Gastroesophageal sphincter (tissue), 4 donors: ENCODE data around the gene MAN1A1. TPM values are rescaled to one million over a fixed set of nuclear protein-coding genes. Genes with fewer than 3 reads are reported as not detected.

Experiments used
- ATAC-seq: fragments of 150-250 bp; one replicate; pipeline ENCODE4 v1.9.1; 2016; ENCODE audit warnings: mild to moderate bottlenecking, moderate library complexity
- H3K27ac ChIP-seq, 4 donors: fragments of 200-600 bp; sonication (generic) in 3 of 4; 1 replicate in 3 of 4; 2 replicates in 1 of 4; pipeline ENCODE4 v1.5.1; 2016 to 2019
- H3K27me3 ChIP-seq: fragments of 200-600 bp; sonication (generic); one replicate; pipeline ENCODE4 v1.5.1; 2019
- H3K36me3 ChIP-seq, 2 donors: fragments of 200-600 bp; sonication (generic); one replicate each; pipeline ENCODE4 v1.5.1; 2019; ENCODE audit warnings: control low read depth in 1 of 2
- H3K4me1 ChIP-seq, 3 donors: fragments of 200-600 bp; sonication (generic); 1 replicate in 2 of 3; 2 replicates in 1 of 3; pipeline ENCODE4 v1.5.1; 2016 to 2019; ENCODE audit warnings: control low read depth in 2 of 3
- H3K4me3 ChIP-seq, 2 donors: fragments of 200-600 bp; sonication (generic); one replicate each; pipeline ENCODE4 v1.5.1; 2019; ENCODE audit warnings: mild to moderate bottlenecking in 1 of 2, moderate library complexity in 1 of 2
- H3K9me3 ChIP-seq, 3 donors: fragments of 200-600 bp; sonication (generic); one replicate each; pipeline ENCODE4 v1.5.1; 2017 to 2019; ENCODE audit warnings: control low read depth in 2 of 3
- EP300 ChIP-seq: sonication (generic); formaldehyde crosslinking; IDR thresholded peaks from one replicate; pipeline ENCODE4 v1.6.1; 2017; ENCODE audit warnings: antibody characterized with exemption, mild to moderate bottlenecking
- POLR2A ChIP-seq, 2 donors: fragments of 450-650 bp; IDR thresholded peaks; one replicate each; pipeline ENCODE4 v1.6.1; 2017; ENCODE audit warnings: antibody characterized with exemption in 2 of 2, mild to moderate bottlenecking in 2 of 2, moderate library complexity in 1 of 2
- POLR2AphosphoS5 ChIP-seq: sonication (generic); formaldehyde crosslinking; IDR thresholded peaks from one replicate; pipeline ENCODE4 v1.6.1; 2017; ENCODE audit warnings: antibody characterized with exemption
- WGBS, 2 donors: methylation state at CpG; one replicate each; pipeline ENCODE4 v1.1.5; 2018; ENCODE audit warnings: low coverage in 1 of 2; 5-methylcytosine and 5-hydroxymethylcytosine counted together
- total RNA-seq, 4 donors: library from RNA; depleted of rRNA; stranded (reverse); fragments of >200 nt; gene quantifications; one replicate each; pipeline ENCODE4 v1.1.0, GENCODE V29; 2016
- TF ChIP-seq, protein P1 (sequence below), 4 experiments: fragments of 200-600 bp in 2 of 4; fragments of 450-650 bp in 2 of 4; sonication (generic) in 1 of 4; IDR thresholded peaks; one replicate each; pipeline ENCODE4 v1.5.1; 2017 to 2019; ENCODE audit warnings: antibody characterized with exemption in 4 of 4, mild to moderate bottlenecking in 2 of 4, moderate library complexity in 2 of 4

MAN1A1 gene
- total RNA-seq, 4 donors from 2014 or later: 73.3 to 177 (median 110) TPM

DNA sequence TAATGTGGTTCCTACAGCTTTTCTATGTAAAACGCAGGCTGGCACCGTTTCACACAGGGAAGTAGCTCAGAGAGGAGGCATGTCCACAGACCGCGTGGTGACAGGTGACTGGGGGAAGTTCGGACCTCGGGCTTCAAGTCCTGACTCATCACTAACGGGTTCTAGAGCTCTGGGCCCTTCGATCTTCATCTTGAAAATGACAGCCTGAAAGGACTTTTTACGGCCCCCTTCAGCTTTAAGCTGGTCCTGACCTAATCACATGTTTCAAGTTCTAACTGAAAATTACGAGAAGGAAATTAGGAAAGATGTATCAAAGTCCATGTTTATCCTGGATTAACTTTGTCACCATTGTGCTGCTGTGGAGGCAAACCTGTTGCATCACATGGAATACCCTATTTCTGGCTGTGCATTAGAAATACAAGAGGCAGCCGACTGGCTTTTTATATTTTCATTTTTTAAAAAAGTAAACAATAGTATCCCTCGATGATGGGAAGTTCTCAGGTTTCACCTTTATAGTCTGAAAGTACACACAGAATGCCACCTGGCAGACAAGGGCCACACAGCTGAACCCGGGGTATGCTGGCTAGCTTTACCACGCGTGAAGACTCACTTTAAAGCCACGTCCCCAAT lies 2.0 kb downstream of the MAN1A1 start:
- ATAC-seq: no peak
- TF ChIP-seq POLR2A (IDR thresholded peaks at IDR 0.05): no peak
- TF ChIP-seq POLR2AphosphoS5: no peak
- TF ChIP-seq EP300: no peak
- TF ChIP-seq, protein P1, sequence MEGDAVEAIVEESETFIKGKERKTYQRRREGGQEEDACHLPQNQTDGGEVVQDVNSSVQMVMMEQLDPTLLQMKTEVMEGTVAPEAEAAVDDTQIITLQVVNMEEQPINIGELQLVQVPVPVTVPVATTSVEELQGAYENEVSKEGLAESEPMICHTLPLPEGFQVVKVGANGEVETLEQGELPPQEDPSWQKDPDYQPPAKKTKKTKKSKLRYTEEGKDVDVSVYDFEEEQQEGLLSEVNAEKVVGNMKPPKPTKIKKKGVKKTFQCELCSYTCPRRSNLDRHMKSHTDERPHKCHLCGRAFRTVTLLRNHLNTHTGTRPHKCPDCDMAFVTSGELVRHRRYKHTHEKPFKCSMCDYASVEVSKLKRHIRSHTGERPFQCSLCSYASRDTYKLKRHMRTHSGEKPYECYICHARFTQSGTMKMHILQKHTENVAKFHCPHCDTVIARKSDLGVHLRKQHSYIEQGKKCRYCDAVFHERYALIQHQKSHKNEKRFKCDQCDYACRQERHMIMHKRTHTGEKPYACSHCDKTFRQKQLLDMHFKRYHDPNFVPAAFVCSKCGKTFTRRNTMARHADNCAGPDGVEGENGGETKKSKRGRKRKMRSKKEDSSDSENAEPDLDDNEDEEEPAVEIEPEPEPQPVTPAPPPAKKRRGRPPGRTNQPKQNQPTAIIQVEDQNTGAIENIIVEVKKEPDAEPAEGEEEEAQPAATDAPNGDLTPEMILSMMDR (IDR thresholded peaks at IDR 0.05): no peak
- Histone ChIP-seq H3K9me3 (no peaks in the 10 kb centered on the region), H3K4me1 (peaks cover 0 to 62% (median 7%) of the 10 kb centered on the region in 3 donors), H3K4me3 (peak overlapping the region; percentile 81 to 96), H3K27ac (peak overlapping the region; percentile 96 to 98 (median 98)), H3K27me3 (no peaks in the 10 kb centered on the region), H3K36me3 (no peaks in the 10 kb centered on the region)
- WGBS, 2 donors: 7 to 8% methylated on average over 7 to 14 of the region's 16 CpGs

DNA sequence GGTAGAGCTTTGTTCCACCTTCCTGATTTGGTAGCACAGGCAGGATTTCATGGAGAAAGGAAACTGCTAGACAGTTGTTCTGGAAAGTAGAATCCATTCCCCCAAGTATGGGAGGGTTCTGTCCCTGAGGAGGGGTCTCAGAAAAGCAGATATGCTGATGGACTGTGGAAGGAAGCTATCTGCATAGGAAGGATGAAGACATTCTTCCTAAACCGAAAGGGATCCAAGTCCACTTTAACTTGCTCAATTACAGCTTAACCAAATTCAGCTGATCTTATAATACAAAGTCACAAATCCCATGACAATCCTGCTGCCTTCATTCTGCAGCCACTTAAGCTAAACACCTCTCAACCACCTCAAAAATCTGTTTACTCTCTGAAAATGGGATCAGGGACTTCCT lies 2.6 kb downstream of the MAN1A1 start:
- no peak for ATAC-seq
- TF ChIP-seq, protein P1 (IDR thresholded peaks at IDR 0.05): no peak
- TF ChIP-seq POLR2AphosphoS5 (no peak), EP300 (no peak), POLR2A (IDR thresholded peaks at IDR 0.05) (no peak)
- Histone ChIP-seq H3K27ac (peak overlapping the region; percentile 31 to 98 (median 96)), H3K9me3 (no peaks in the 10 kb centered on the region), H3K36me3 (no peaks in the 10 kb centered on the region), H3K27me3 (no peaks in the 10 kb centered on the region), H3K4me1 (peaks cover 0 to 66% (median 7%) of the 10 kb centered on the region in 3 donors), H3K4me3 (peak overlapping the region; percentile 81 to 96)
- WGBS, 2 donors: 20 to 22% methylated on average over 1 of the region's 1 CpG

DNA sequence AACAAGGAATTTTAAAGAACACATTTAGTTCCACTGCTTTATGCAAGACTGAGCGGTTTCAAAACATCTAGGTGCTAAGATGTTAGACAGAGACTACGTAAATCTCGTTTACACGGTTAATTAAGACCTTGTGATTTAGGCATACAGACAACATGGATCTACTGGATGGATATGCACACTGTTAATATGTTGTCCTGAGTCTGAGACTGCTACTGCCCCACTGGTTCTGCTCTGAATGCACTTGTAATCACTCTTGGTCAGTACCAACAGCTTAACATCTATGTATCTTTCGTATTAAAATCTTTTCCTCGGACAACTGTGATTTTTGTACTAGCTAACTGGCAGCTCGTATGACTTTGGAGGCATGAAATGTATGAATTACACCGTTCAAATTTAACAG lies 3.1 kb downstream of the MAN1A1 start:
- peaks cover 0 to 67% (median 7%) of the 10 kb centered on the region in 3 donors for H3K4me1 ChIP-seq
- H3K4me3 ChIP-seq: peak overlapping the region; percentile 81 to 96
- WGBS, 2 donors: 33 to 41% methylated on average over 4 to 8 of the region's 8 CpGs
- TF ChIP-seq POLR2A (IDR thresholded peaks at IDR 0.05): no peak
- TF ChIP-seq, protein P1 (IDR thresholded peaks at IDR 0.05): no peak
- no peak for TF ChIP-seq EP300
- H3K9me3 ChIP-seq: no peaks in the 10 kb centered on the region
- H3K36me3 ChIP-seq: no peaks in the 10 kb centered on the region
- H3K27ac ChIP-seq: peak overlapping the region; percentile 31 to 98 (median 96)
- no peak for ATAC-seq
- no peaks in the 10 kb centered on the region for H3K27me3 ChIP-seq

DNA sequence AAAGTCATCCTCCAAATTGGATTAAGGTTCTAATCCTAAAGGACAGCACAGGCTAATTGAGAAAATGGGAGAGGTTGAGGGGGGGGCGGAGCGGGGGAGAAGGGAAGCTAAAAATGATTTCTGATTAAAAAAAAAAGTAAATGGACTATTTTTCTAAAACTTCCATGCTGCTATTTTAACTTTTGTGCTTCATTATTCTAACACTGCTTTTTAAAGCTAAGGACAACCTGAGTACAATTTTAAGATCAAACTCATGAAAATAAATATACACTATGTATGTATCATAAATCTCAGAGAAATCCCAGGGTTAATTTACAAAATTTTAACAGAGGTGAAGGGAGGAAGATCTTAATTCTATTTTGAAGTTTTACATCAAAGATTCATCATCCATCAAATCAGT lies 4.4 kb downstream of the MAN1A1 start:
- peak overlapping the region in 2 of 4 donors; percentile 25 to 98 for H3K27ac ChIP-seq
- no peak for ATAC-seq
- no peaks in the 10 kb centered on the region for H3K9me3 ChIP-seq
- TF ChIP-seq EP300 (no peak), POLR2A (IDR thresholded peaks at IDR 0.05) (no peak), POLR2AphosphoS5 (no peak)
- TF ChIP-seq, protein P1 (IDR thresholded peaks at IDR 0.05): no peak
- WGBS, 2 donors: 10% methylated on average over 2 of the region's 2 CpGs; no CpG with 5 or more reads in 1 of the 2 donors
- H3K4me3 ChIP-seq: peak overlapping the region in 1 of 2 donors; percentile 96
- H3K27me3 ChIP-seq: no peaks in the 10 kb centered on the region
- no peaks in the 10 kb centered on the region for H3K36me3 ChIP-seq
- peaks cover 0 to 72% (median 7%) of the 10 kb centered on the region in 3 donors for H3K4me1 ChIP-seq

DNA sequence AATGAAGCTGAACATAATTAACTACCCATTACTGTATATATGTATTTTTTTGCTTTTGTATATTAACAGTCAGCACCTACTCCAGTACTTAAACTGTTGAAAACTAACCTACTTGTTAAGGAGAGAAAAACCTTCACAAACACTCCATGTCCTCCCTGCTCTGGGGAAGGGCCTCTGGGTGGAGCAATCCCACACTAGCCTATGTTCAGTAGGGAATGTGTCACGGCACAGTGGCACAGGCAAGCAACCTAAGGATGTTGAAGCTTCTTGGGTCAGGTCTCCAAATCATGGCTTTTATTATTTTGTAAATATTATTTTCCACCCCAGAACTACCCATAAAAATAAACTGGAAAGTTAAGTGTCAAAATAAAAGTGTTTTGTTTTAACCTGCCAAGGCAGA lies 5.3 kb downstream of the MAN1A1 start:
- 10 to 17% methylated on average over 1 of the region's 1 CpG for WGBS, 2 donors
- peak overlapping the region in 1 of 2 donors; percentile 96 for H3K4me3 ChIP-seq

More for the DNA sequence above, 5.3 kb downstream of the MAN1A1 start:
- no peak for ATAC-seq
- TF ChIP-seq POLR2A (IDR thresholded peaks at IDR 0.05): no peak
- TF ChIP-seq, protein P1 (IDR thresholded peaks at IDR 0.05): peak in 1 of 4 experiments; percentile 20
- no peak for TF ChIP-seq EP300
- no peaks in the 10 kb centered on the region for H3K36me3 ChIP-seq
- no peaks in the 10 kb centered on the region for H3K27me3 ChIP-seq
- H3K27ac ChIP-seq: peak overlapping the region in 1 of 4 donors; percentile 21
- peaks cover 0 to 80% (median 7%) of the 10 kb centered on the region in 3 donors for H3K4me1 ChIP-seq
- H3K9me3 ChIP-seq: no peaks in the 10 kb centered on the region
